ENCODE measurements around the gene PTGES2.

- no peak for TF ChIP-seq ZNF8 (CRISPR knock-in tag; IDR thresholded peaks at IDR 0.05)
- TF ChIP-seq SNAI2 (CRISPR knock-in tag; IDR thresholded peaks at IDR 0.05) = no peak
- TF ChIP-seq ZFP30 (CRISPR knock-in tag; IDR thresholded peaks at IDR 0.05) = no peak
- no peak for TF ChIP-seq BACH2 (CRISPR knock-in tag; IDR thresholded peaks at IDR 0.05; ENCODE audit: borderline replicate concordance)
- TF ChIP-seq, protein P1, sequence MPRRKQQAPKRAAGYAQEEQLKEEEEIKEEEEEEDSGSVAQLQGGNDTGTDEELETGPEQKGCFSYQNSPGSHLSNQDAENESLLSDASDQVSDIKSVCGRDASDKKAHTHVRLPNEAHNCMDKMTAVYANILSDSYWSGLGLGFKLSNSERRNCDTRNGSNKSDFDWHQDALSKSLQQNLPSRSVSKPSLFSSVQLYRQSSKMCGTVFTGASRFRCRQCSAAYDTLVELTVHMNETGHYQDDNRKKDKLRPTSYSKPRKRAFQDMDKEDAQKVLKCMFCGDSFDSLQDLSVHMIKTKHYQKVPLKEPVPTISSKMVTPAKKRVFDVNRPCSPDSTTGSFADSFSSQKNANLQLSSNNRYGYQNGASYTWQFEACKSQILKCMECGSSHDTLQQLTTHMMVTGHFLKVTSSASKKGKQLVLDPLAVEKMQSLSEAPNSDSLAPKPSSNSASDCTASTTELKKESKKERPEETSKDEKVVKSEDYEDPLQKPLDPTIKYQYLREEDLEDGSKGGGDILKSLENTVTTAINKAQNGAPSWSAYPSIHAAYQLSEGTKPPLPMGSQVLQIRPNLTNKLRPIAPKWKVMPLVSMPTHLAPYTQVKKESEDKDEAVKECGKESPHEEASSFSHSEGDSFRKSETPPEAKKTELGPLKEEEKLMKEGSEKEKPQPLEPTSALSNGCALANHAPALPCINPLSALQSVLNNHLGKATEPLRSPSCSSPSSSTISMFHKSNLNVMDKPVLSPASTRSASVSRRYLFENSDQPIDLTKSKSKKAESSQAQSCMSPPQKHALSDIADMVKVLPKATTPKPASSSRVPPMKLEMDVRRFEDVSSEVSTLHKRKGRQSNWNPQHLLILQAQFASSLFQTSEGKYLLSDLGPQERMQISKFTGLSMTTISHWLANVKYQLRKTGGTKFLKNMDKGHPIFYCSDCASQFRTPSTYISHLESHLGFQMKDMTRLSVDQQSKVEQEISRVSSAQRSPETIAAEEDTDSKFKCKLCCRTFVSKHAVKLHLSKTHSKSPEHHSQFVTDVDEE (CRISPR knock-in tag; IDR thresholded peaks at IDR 0.05) = no peak
- TF ChIP-seq RARB (CRISPR knock-in tag; IDR thresholded peaks at IDR 0.05) = no peak
- TF ChIP-seq PATZ1 (CRISPR knock-in tag; IDR thresholded peaks at IDR 0.05; ENCODE audit: borderline replicate concordance) = no peak
- TF ChIP-seq CREB5 (CRISPR knock-in tag; IDR thresholded peaks at IDR 0.05; ENCODE audit: low read depth) = no peak
- TF ChIP-seq ARNTL (CRISPR knock-in tag; IDR thresholded peaks at IDR 0.05; ENCODE audit: borderline replicate concordance, low read depth) = no peak
- TF ChIP-seq ZNF565 (CRISPR knock-in tag; conservative IDR thresholded peaks at IDR 0.05; ENCODE audit: low read depth) = no peak
- TF ChIP-seq ZNF70 (CRISPR knock-in tag; IDR thresholded peaks at IDR 0.05) = no peak
- no peak for TF ChIP-seq ZFP3 (CRISPR knock-in tag; IDR thresholded peaks at IDR 0.05)
- TF ChIP-seq ISL1 (CRISPR knock-in tag; IDR thresholded peaks at IDR 0.05) = no peak
- TF ChIP-seq PPARA (CRISPR knock-in tag; IDR thresholded peaks at IDR 0.05; ENCODE audit: borderline replicate concordance) = no peak
Observed at GRCh38 chr9:128101690-128102089, 25.8 kb downstream of the PTGES2 start.

Measured in SK-N-SH treated with all-trans-retinoic acid at 6 μM for 48 hours (cell line).